ENCODE results near the gene DNAJC4. TPM values are rescaled to one million over a fixed set of nuclear protein-coding genes. Genes with fewer than 3 reads are reported as not detected.
A peak's percentile ranks its signal among the peaks of the same experiment; 100 is the strongest.

The DNAJC4 gene
- total RNA-seq, 2 donors from 2014 or later, result 24.7 to 32.1 TPM

DNA sequence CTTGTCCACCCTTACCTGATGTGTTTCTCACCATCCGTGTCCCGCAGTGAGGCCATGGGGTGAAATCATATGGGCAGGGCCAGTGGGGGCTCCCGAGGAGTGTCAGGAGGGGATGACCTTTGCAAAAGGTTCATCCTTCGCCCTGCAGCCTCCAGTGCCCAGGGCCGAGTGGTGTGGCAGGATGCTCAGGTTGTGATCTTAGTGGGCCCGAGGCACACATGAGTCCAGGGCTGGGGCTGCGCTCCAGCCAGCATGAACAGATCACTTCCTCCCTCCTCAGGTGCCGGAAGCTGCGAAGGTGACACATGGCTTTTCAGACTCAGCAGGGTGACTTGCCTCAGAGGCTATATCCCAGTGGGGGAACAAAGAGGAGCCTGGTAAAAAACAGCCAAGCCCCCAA, 7.7 kb downstream of the DNAJC4 start:
- no peak for TF ChIP-seq CTCF (IDR thresholded peaks at IDR 0.05)
- DNase-seq (ENCODE audit: low spot score), result no peak
- H3K27me3 ChIP-seq, result no peaks in the 10 kb centered on the region
- H3K36me3 ChIP-seq, result peaks cover 6% of the 10 kb centered on the region
- peaks cover 0 to 63% of the 10 kb centered on the region in 2 donors for H3K4me1 ChIP-seq
- H3K9me3 ChIP-seq, result no peaks in the 10 kb centered on the region
- no peak overlapping the region for H3K4me3 ChIP-seq
- peak overlapping the region; percentile 8 to 39 for H3K27ac ChIP-seq

DNA sequence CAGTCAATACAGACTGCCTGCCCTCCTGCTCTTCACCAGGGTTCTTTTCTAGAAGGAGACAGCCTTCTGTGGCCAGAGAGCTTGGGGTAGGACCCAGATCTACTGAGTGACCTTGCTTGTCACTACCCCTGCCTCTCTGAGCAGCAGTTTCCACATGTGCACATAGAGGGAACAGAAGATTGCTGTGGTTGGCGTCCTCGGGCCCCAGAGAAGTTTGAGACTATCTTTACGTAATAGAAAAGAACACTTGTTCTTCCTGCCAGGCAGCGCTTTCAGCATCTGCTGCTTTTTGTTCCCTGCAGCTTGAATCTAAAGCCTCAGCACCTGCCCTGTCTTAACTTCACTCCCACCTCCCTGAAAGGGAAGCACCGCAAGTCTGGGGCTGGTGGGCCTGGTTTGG, 8.7 kb downstream of the DNAJC4 start:
- TF ChIP-seq CTCF (IDR thresholded peaks at IDR 0.05), result no peak
- H3K27ac ChIP-seq, result no peak overlapping the region
- DNase-seq (ENCODE audit: low spot score), result no peak
- H3K27me3 ChIP-seq, result no peaks in the 10 kb centered on the region
- H3K4me1 ChIP-seq, result peaks cover 0 to 58% of the 10 kb centered on the region in 2 donors
- H3K4me3 ChIP-seq, result no peak overlapping the region
- H3K9me3 ChIP-seq, result no peaks in the 10 kb centered on the region
- H3K36me3 ChIP-seq, result peaks cover 10% of the 10 kb centered on the region

- Histone ChIP-seq H3K27me3 (no peaks in the 10 kb centered on the region), H3K9me3 (no peaks in the 10 kb centered on the region), H3K36me3 (peaks cover 16% of the 10 kb centered on the region), H3K4me3 (peak overlapping the region; percentile 59 to 85), H3K4me1 (peaks cover 0 to 59% of the 10 kb centered on the region in 2 donors), H3K27ac (peak overlapping the region; percentile 97 to 99)
- no peak for TF ChIP-seq CTCF (IDR thresholded peaks at IDR 0.05)
- DNase-seq (ENCODE audit: low spot score), result no peak
These were observed 9.5 kb downstream of the DNAJC4 start for GRCh38 chr11:64239662-64240434.

DNA sequence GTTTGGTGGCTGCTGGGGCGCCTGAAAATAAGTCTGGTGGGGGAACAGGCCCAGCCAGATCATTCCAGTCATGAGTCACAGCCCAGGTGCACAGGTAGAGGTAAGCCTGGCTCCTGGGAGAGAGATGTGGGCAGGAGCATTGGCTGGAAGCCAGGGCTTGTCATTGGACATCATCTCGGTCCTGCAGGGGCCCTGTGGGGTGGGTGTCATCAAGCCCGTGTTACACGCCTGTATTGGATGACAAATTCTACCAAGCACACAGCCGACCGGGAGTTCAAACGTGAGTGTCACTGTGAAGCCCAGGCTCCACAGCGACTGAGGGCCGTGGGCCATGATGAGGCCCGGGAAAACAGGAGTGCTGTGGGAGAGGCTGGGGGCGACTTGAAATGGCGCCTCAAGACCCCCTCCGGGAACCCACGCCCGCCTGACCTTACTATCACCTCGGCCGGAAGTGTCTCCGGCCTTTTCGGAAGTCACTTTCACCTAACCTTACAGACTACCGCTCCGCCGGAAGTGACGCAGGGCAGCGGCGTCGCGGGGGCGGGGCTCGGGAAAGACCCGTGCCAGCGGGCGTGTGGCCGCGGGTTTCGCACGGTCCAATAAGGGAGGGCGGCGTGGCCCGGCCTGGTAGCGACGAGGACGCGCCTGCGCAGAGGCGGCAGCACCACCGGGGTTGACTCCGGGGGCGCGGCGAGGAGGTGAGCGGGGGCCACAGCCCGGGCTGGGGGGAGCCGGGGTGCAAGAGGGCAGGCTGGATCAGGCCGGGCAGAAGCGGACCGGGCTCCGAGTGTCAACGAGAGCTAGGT, 10.3 kb downstream of the DNAJC4 start, which contains the start of gene FKBP2:
Gene FKBP2 (plus strand): TSS at position 661 of the 806 bp plus-strand sequence. CDS start 1,293 bp downstream, outside the sequence.
- TF ChIP-seq CTCF (IDR thresholded peaks at IDR 0.05), result no peak
- H3K27me3 ChIP-seq, result no peaks in the 10 kb centered on the region
- DNase-seq (ENCODE audit: low spot score), result peak; percentile 98
- H3K9me3 ChIP-seq, result no peaks in the 10 kb centered on the region
- peaks cover 0 to 59% of the 10 kb centered on the region in 2 donors for H3K4me1 ChIP-seq
- peak within 1 kb of the TSS; percentile 75 to 85 for H3K4me3 ChIP-seq
- H3K36me3 ChIP-seq, result peaks cover 16% of the 10 kb centered on the region
- peak within 1 kb of the TSS; percentile 97 to 99 for H3K27ac ChIP-seq

GRCh38 chr11:64241241-64241490, 10.8 kb downstream of the DNAJC4 start:
- peak overlapping the region; percentile 59 to 85 for H3K4me3 ChIP-seq
- no peaks in the 10 kb centered on the region for H3K9me3 ChIP-seq
- no peak for TF ChIP-seq CTCF (IDR thresholded peaks at IDR 0.05)
- peaks cover 0 to 59% of the 10 kb centered on the region in 2 donors for H3K4me1 ChIP-seq
- H3K27me3 ChIP-seq, result no peaks in the 10 kb centered on the region
- H3K36me3 ChIP-seq, result peaks cover 12% of the 10 kb centered on the region
- DNase-seq (ENCODE audit: low spot score), result peak; percentile 100
- peak overlapping the region; percentile 97 to 99 for H3K27ac ChIP-seq

Measured in right atrium auricular region (tissue), 2 donors.